Measurements from ENCODE around the gene EPB41L5.

- TF ChIP-seq, protein P1, sequence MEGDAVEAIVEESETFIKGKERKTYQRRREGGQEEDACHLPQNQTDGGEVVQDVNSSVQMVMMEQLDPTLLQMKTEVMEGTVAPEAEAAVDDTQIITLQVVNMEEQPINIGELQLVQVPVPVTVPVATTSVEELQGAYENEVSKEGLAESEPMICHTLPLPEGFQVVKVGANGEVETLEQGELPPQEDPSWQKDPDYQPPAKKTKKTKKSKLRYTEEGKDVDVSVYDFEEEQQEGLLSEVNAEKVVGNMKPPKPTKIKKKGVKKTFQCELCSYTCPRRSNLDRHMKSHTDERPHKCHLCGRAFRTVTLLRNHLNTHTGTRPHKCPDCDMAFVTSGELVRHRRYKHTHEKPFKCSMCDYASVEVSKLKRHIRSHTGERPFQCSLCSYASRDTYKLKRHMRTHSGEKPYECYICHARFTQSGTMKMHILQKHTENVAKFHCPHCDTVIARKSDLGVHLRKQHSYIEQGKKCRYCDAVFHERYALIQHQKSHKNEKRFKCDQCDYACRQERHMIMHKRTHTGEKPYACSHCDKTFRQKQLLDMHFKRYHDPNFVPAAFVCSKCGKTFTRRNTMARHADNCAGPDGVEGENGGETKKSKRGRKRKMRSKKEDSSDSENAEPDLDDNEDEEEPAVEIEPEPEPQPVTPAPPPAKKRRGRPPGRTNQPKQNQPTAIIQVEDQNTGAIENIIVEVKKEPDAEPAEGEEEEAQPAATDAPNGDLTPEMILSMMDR (IDR thresholded peaks at IDR 0.05): no peak
- TF ChIP-seq POLR2A (IDR thresholded peaks at IDR 0.05): no peak
Observed at GRCh38 chr2:120149406-120149805, 136.5 kb downstream of the EPB41L5 start.
